Effector memory CD8-positive, alpha-beta T cell (primary cell): Measurements from ENCODE around the gene DENND1C.

Experiments
- ATAC-seq: fragments of 150-1000 bp; cut with Tn5 transposase; replicated peaks from 2 replicates; pipeline ENCODE4 v1.10.0; 2021; ENCODE audit warnings: mild to moderate bottlenecking, moderate library complexity
- DNase-seq, 3 experiments: peaks; one replicate each; pipeline ENCODE4 v3.0.0; 2021
- H3K27ac Mint-ChIP-seq, 2 donors: one replicate each; pipeline ENCODE4 v1.8.0; 2022; ENCODE audit warnings: mild to moderate bottlenecking in 2 of 2, mixed read lengths in 2 of 2, moderate library complexity in 2 of 2
- H3K27me3 Mint-ChIP-seq, 2 donors: one replicate each; pipeline ENCODE4 v1.8.0; 2022; ENCODE audit warnings: mixed read lengths in 2 of 2
- H3K36me3 Mint-ChIP-seq: one replicate; pipeline ENCODE4 v1.8.0; 2022; ENCODE audit warnings: mild to moderate bottlenecking, moderate library complexity, mixed read lengths; ENCODE audit not compliant: insufficient read depth
- H3K4me1 Mint-ChIP-seq, 2 donors: one replicate each; pipeline ENCODE4 v1.8.0; 2022; ENCODE audit warnings: low read depth in 2 of 2, mixed read lengths in 2 of 2
- H3K4me3 Mint-ChIP-seq, 2 donors: one replicate each; pipeline ENCODE4 v1.8.0; 2022; ENCODE audit warnings: mild to moderate bottlenecking in 2 of 2, mixed read lengths in 2 of 2, moderate library complexity in 2 of 2
- H3K9me3 Mint-ChIP-seq, 2 donors: one replicate each; pipeline ENCODE4 v1.8.0; 2022; ENCODE audit warnings: mixed read lengths in 2 of 2

Gene DENND1C

GRCh38 chr19:6424939-6425731, 56.5 kb downstream of the DENND1C start:
- peaks cover 28 to 33% of the 10 kb centered on the region in 2 donors for H3K4me1 Mint-ChIP-seq
- DNase-seq (peak; percentile 97 to 98 (median 98)), ATAC-seq (peak; percentile 82)
- peak overlapping the region; percentile 57 to 81 for H3K27ac Mint-ChIP-seq
- peak overlapping the region; percentile 55 to 70 for H3K4me3 Mint-ChIP-seq
- peaks cover 24% of the 10 kb centered on the region for H3K36me3 Mint-ChIP-seq
- no peaks in the 10 kb centered on the region for H3K9me3 Mint-ChIP-seq
- no peaks in the 10 kb centered on the region for H3K27me3 Mint-ChIP-seq

GRCh38 chr19:6424195-6424938, 57.2 kb downstream of the DENND1C start, which contains the start of gene KHSRP:
Gene KHSRP, minus strand, starts transcription at chr19:6424811. Its CDS starts 110 bp downstream, at chr19:6424701.
- peaks cover 31% of the 10 kb centered on the region for H3K36me3 Mint-ChIP-seq
- no peaks in the 10 kb centered on the region for H3K9me3 Mint-ChIP-seq
- DNase-seq: peak in 1 of 3 experiments; percentile 21

GRCh38 chr19:6423499-6424194, 57.9 kb downstream of the DENND1C start:
- H3K9me3 Mint-ChIP-seq: no peaks in the 10 kb centered on the region
- peaks cover 37% of the 10 kb centered on the region for H3K36me3 Mint-ChIP-seq
- H3K27me3 Mint-ChIP-seq: no peaks in the 10 kb centered on the region
- DNase-seq (no peak), ATAC-seq (no peak)
- peaks cover 28 to 33% of the 10 kb centered on the region in 2 donors for H3K4me1 Mint-ChIP-seq
- peak overlapping the region; percentile 83 to 90 for H3K27ac Mint-ChIP-seq
- peak overlapping the region; percentile 82 to 87 for H3K4me3 Mint-ChIP-seq

More at GRCh38 chr19:6424195-6424938, 57.2 kb downstream of the DENND1C start, which contains the start of gene KHSRP:
- no peaks in the 10 kb centered on the region for H3K27me3 Mint-ChIP-seq
- H3K4me1 Mint-ChIP-seq: peaks cover 28 to 33% of the 10 kb centered on the region in 2 donors
- H3K4me3 Mint-ChIP-seq: peak within 1 kb of the TSS; percentile 82 to 87
- no peak for ATAC-seq
- peak within 1 kb of the TSS; percentile 83 to 90 for H3K27ac Mint-ChIP-seq

GRCh38 chr19:6421075-6422014, 60.2 kb downstream of the DENND1C start:
- no peak for ATAC-seq
- no peak for DNase-seq
- H3K4me1 Mint-ChIP-seq: peaks cover 27 to 33% of the 10 kb centered on the region in 2 donors
- no peaks in the 10 kb centered on the region for H3K9me3 Mint-ChIP-seq
- no peaks in the 10 kb centered on the region for H3K27me3 Mint-ChIP-seq
- H3K27ac Mint-ChIP-seq: peak overlapping the region; percentile 83 to 90
- peaks cover 50% of the 10 kb centered on the region for H3K36me3 Mint-ChIP-seq
- no peak overlapping the region for H3K4me3 Mint-ChIP-seq

GRCh38 chr19:6418562-6418932, 63.0 kb downstream of the DENND1C start:
- Mint-ChIP-seq H3K9me3 (no peaks in the 10 kb centered on the region), H3K27ac (no peak overlapping the region), H3K4me1 (peaks cover 19 to 21% of the 10 kb centered on the region in 2 donors), H3K27me3 (no peaks in the 10 kb centered on the region), H3K4me3 (no peak overlapping the region), H3K36me3 (peaks cover 63% of the 10 kb centered on the region)
- DNase-seq: no peak
- no peak for ATAC-seq

- Mint-ChIP-seq H3K36me3 (peaks cover 65% of the 10 kb centered on the region), H3K9me3 (no peaks in the 10 kb centered on the region), H3K4me1 (peaks cover 13 to 15% of the 10 kb centered on the region in 2 donors), H3K4me3 (no peak overlapping the region), H3K27ac (no peak overlapping the region), H3K27me3 (no peaks in the 10 kb centered on the region)
- DNase-seq: no peak
- ATAC-seq: no peak
Measured at GRCh38 chr19:6417713-6418561, 63.6 kb downstream of the DENND1C start.
